Naive B cell (primary cell): Measurements from ENCODE around the gene IL22RA2. TPM values are rescaled to one million over a fixed set of nuclear protein-coding genes. Genes with fewer than 3 reads are reported as not detected.

Source experiments
- ATAC-seq, 2 donors: fragments of 150-1000 bp; cut with Tn5 transposase; 2 replicates each; pipeline ENCODE4 v1.10.0; 2021; ENCODE audit warnings: low read depth in 2 of 2, mild to moderate bottlenecking in 2 of 2, moderate library complexity in 2 of 2
- DNase-seq: peaks from one replicate; pipeline ENCODE4 v3.0.0; 2022
- H3K27ac Mint-ChIP-seq, 6 donors: one replicate each; pipeline ENCODE4 v1.8.0; 2020 to 2022; ENCODE audit warnings: mild to moderate bottlenecking in 6 of 6, mixed read lengths in 6 of 6, moderate library complexity in 5 of 6, inconsistent platforms in 2 of 6
- H3K27me3 Mint-ChIP-seq, 3 donors: one replicate each; pipeline ENCODE4 v1.8.0; 2021 to 2022; ENCODE audit warnings: mixed read lengths in 3 of 3, mild to moderate bottlenecking in 1 of 3
- H3K36me3 Mint-ChIP-seq, 2 donors: one replicate each; pipeline ENCODE4 v1.8.0; 2020 to 2022; ENCODE audit warnings: mixed read lengths in 2 of 2, inconsistent platforms in 1 of 2, mild to moderate bottlenecking in 1 of 2
- H3K4me1 Mint-ChIP-seq, 3 donors: one replicate each; pipeline ENCODE4 v1.8.0; 2020 to 2022; ENCODE audit warnings: mixed read lengths in 3 of 3, inconsistent platforms in 1 of 3, mild to moderate bottlenecking in 1 of 3, moderate library complexity in 1 of 3
- H3K4me3 Mint-ChIP-seq, 8 donors: one replicate each; pipeline ENCODE4 v1.8.0; 2020 to 2022; ENCODE audit warnings: mild to moderate bottlenecking in 8 of 8, mixed read lengths in 8 of 8, moderate library complexity in 8 of 8, inconsistent platforms in 2 of 8
- H3K9me3 Mint-ChIP-seq, 7 donors: one replicate each; pipeline ENCODE4 v1.8.0; 2020 to 2022; ENCODE audit warnings: mixed read lengths in 7 of 7, mild to moderate bottlenecking in 5 of 7, inconsistent platforms in 2 of 7, moderate library complexity in 1 of 7
- polyA plus RNA-seq, 6 donors: library from polyadenylated mRNA; unstranded; fragments of 300-500 nt; fragmentation: Illumina TruSeq; gene quantifications; one replicate each; pipeline ENCODE4 v1.2.3, GENCODE V29; 2021; ENCODE audit warnings: low read depth in 6 of 6

The IL22RA2 gene
- polyA plus RNA-seq, 6 donors from 2014 or later, result not detected

GRCh38 chr6:137191670-137192069, 18.2 kb upstream of the IL22RA2 start:
- H3K9me3 Mint-ChIP-seq, result peaks cover 0 to 25% (median 10%) of the 10 kb centered on the region in 7 donors
- H3K27ac Mint-ChIP-seq, result no peak overlapping the region
- peaks cover 9 to 19% (median 18%) of the 10 kb centered on the region in 3 donors for H3K4me1 Mint-ChIP-seq
- no peak for DNase-seq
- no peak overlapping the region for H3K4me3 Mint-ChIP-seq
- H3K27me3 Mint-ChIP-seq, result no peaks in the 10 kb centered on the region
- ATAC-seq, result no peak
- H3K36me3 Mint-ChIP-seq, result no peaks in the 10 kb centered on the region

DNA sequence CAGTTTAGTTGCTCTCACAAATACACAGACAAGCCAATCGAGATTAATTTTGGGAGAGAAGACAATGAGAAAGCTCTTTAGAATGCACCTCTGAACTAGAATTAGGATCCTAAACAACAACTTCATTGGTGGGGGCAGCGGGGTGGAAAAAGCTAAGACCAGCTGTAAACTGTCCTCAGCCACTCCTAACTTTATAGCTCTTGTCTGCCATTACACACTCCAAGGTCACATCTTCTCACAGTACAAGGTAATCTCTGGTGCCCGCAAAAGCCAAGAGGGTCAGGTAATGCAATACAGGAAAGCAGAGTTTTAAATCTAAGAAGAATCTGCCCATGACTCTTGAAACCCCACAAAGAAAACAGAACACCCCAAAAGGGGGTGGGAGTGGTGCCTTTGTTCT, 17.8 kb upstream of the IL22RA2 start:
- ATAC-seq (no peak), DNase-seq (no peak)
- Mint-ChIP-seq H3K4me3 (no peak overlapping the region), H3K9me3 (peaks cover 0 to 28% (median 14%) of the 10 kb centered on the region in 7 donors), H3K27me3 (no peaks in the 10 kb centered on the region), H3K27ac (peak overlapping the region in 1 of 6 donors; percentile 20), H3K36me3 (no peaks in the 10 kb centered on the region), H3K4me1 (peaks cover 8 to 15% (median 14%) of the 10 kb centered on the region in 3 donors)

GRCh38 chr6:137190583-137191094, 17.2 kb upstream of the IL22RA2 start:
- Mint-ChIP-seq H3K27me3 (no peaks in the 10 kb centered on the region), H3K36me3 (no peaks in the 10 kb centered on the region), H3K27ac (peak overlapping the region in 1 of 6 donors; percentile 20), H3K9me3 (peaks cover 0 to 33% (median 14%) of the 10 kb centered on the region in 7 donors), H3K4me3 (no peak overlapping the region), H3K4me1 (peaks cover 2 to 9% (median 8%) of the 10 kb centered on the region in 3 donors)
- no peak for ATAC-seq
- DNase-seq, result no peak

DNA sequence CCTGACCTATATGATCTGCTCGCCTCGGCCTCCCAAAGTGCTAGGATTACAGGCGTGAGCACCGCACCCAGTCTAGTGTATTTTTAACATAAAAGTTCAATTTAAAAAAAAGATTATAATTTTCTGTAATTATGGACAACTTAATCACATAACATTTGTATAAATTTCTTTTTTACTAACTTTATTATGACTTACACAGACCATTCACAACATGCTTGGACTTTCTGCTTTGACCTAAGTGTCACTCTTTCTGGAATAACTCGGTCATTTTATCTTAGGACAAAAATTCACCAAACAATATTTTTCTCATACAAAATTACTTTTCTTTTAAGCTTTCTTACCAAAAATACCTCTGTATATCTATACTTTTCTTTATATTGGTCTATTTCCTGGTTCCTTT, 15.4 kb upstream of the IL22RA2 start:
- ATAC-seq (no peak), DNase-seq (no peak)
- Mint-ChIP-seq H3K4me1 (peaks cover 0 to 3% (median 0%) of the 10 kb centered on the region in 3 donors), H3K27ac (no peak overlapping the region), H3K27me3 (no peaks in the 10 kb centered on the region), H3K9me3 (peaks cover 0 to 47% (median 25%) of the 10 kb centered on the region in 7 donors), H3K36me3 (peaks cover 0 to 1% of the 10 kb centered on the region in 2 donors), H3K4me3 (no peak overlapping the region)

DNA sequence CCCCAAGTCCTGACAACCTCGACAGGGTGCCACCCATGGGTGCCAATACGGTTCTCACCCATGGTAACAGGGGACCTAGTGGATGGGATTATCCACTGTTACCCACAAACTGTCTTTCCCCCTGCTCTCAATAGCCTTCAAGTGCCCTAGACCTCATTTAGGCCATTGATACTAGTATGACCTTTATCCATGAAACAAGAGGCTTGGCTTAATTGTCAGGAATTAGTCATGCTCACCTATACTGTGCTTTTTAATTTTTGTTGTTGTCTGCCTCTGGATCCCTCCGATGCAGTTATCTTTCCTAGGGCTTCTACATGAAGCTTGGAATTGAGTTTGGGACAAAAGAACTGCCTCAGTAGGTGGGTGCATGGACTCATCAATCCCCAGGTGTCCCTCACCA, 11.8 kb upstream of the IL22RA2 start:
- H3K4me1 Mint-ChIP-seq, result no peaks in the 10 kb centered on the region
- no peak for DNase-seq
- peaks cover 8 to 10% of the 10 kb centered on the region in 2 donors for H3K36me3 Mint-ChIP-seq
- H3K27me3 Mint-ChIP-seq, result no peaks in the 10 kb centered on the region
- no peak for ATAC-seq
- peaks cover 5 to 72% (median 51%) of the 10 kb centered on the region in 7 donors for H3K9me3 Mint-ChIP-seq
- no peak overlapping the region for H3K27ac Mint-ChIP-seq
- H3K4me3 Mint-ChIP-seq, result no peak overlapping the region

- Mint-ChIP-seq H3K27me3 (no peaks in the 10 kb centered on the region), H3K4me3 (no peak overlapping the region), H3K9me3 (peaks cover 9 to 84% (median 53%) of the 10 kb centered on the region in 7 donors), H3K27ac (no peak overlapping the region), H3K4me1 (peaks cover 0 to 13% (median 12%) of the 10 kb centered on the region in 3 donors), H3K36me3 (peaks cover 10 to 16% of the 10 kb centered on the region in 2 donors)
- no peak for DNase-seq
- no peak for ATAC-seq
Observed at GRCh38 chr6:137182654-137183073, 9.2 kb upstream of the IL22RA2 start.

GRCh38 chr6:137181891-137182653, 8.6 kb upstream of the IL22RA2 start:
- Mint-ChIP-seq H3K36me3 (peaks cover 10 to 16% of the 10 kb centered on the region in 2 donors), H3K4me3 (no peak overlapping the region), H3K27ac (no peak overlapping the region), H3K27me3 (no peaks in the 10 kb centered on the region), H3K4me1 (peaks cover 5 to 19% (median 18%) of the 10 kb centered on the region in 3 donors), H3K9me3 (peaks cover 12 to 83% (median 55%) of the 10 kb centered on the region in 7 donors)
- DNase-seq (no peak), ATAC-seq (no peak)

GRCh38 chr6:137177611-137178010, 4.2 kb upstream of the IL22RA2 start:
- ATAC-seq, result no peak
- Mint-ChIP-seq H3K9me3 (peaks cover 8 to 45% (median 27%) of the 10 kb centered on the region in 7 donors), H3K4me1 (peaks cover 25 to 56% (median 53%) of the 10 kb centered on the region in 3 donors), H3K27me3 (no peaks in the 10 kb centered on the region), H3K36me3 (peaks cover 5 to 16% of the 10 kb centered on the region in 2 donors), H3K27ac (peak overlapping the region in 3 of 6 donors; percentile 24 to 60 (median 33)), H3K4me3 (peak overlapping the region in 7 of 8 donors; percentile 41 to 86 (median 53))
- no peak for DNase-seq

DNA sequence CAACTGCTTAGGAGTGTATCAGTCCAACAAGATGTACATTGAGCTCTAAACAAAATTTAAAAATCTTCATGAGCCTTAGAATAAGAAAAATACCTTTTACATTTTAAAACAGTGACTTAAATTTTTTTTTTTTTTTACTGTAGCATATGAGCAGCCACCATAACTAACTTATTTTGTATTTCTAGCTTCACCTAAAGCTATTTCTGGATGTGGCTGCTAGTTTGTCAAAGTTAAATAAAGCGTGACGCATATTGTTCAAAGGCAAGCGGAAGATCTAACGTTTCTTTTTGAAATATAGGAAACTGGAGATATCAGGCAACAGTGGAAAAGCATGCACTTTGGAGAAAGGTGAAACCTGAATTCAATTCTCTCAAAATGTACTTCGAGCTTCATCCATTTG, 3.3 kb upstream of the IL22RA2 start:
- ATAC-seq (peak in 1 of 2 donors; percentile 17), DNase-seq (no peak)
- Mint-ChIP-seq H3K4me3 (peak overlapping the region in 7 of 8 donors; percentile 6 to 77 (median 53)), H3K27me3 (no peaks in the 10 kb centered on the region), H3K27ac (peak overlapping the region in 3 of 6 donors; percentile 18 to 72 (median 53)), H3K9me3 (peaks cover 8 to 36% (median 18%) of the 10 kb centered on the region in 7 donors), H3K36me3 (peaks cover 5 to 16% of the 10 kb centered on the region in 2 donors), H3K4me1 (peaks cover 34 to 65% (median 62%) of the 10 kb centered on the region in 3 donors)

DNA sequence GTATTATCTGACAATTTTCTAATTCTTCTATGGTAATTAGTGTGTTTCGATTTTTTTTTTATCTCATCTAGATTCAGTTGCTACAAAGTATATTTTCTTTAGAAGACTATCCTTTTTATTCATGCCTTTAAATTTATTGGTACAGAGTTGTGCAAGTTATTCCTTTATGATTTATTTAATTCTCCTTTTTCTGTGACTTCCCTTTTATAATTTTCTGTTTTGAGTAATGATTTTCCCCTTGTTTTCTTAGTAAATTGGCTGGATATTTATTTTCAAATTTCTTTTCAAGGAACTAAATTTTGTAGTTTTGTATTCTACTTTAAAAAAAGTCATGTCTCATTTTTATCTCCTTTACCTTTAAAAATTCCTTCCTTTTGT, 2.4 kb upstream of the IL22RA2 start:
- peak overlapping the region in 3 of 6 donors; percentile 11 to 76 (median 53) for H3K27ac Mint-ChIP-seq
- H3K27me3 Mint-ChIP-seq, result no peaks in the 10 kb centered on the region
- no peak for DNase-seq
- peaks cover 40 to 74% (median 71%) of the 10 kb centered on the region in 3 donors for H3K4me1 Mint-ChIP-seq
- H3K4me3 Mint-ChIP-seq, result peak overlapping the region in 5 of 8 donors; percentile 8 to 77 (median 29)
- H3K9me3 Mint-ChIP-seq, result peaks cover 8 to 29% (median 14%) of the 10 kb centered on the region in 7 donors
- peaks cover 4 to 12% of the 10 kb centered on the region in 2 donors for H3K36me3 Mint-ChIP-seq
- no peak for ATAC-seq

DNA sequence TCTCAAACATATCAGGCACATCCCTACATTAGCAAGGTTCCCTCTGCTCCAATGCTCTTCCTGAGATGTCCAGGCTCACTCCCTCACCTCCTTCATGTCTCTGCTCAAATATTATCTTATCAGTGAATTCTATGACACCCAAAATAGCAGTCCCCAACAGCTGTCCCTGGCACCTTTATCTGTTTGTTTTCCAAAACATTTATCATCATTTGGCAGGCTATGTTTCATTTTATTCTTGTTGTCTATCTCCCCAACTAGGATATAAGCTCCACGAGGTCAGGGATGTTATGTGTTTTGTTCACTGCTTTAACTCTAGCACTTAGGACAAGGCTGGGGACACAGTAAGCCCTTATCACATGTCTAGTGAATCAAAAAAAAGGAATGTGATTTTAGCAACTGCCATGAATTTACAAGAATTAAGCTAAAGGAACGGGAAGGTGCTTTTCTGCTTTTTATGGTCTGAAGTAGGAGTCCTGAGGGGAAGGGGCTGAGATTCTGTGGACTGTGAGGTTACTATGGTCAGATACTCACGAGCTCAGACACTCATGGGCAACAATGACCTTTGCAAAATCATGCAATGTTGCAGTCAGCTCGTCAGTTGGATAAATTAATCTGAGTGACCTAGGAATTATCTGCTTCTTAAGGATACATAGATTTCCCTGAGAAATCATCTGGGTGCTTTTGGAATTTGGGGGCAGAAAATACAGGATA, 1.9 kb upstream of the IL22RA2 start:
- Mint-ChIP-seq H3K27me3 (no peaks in the 10 kb centered on the region), H3K27ac (peak overlapping the region in 5 of 6 donors; percentile 6 to 83 (median 18)), H3K36me3 (peaks cover 0 to 8% of the 10 kb centered on the region in 2 donors), H3K4me1 (peaks cover 46 to 79% (median 76%) of the 10 kb centered on the region in 3 donors), H3K4me3 (peak overlapping the region in 3 of 8 donors; percentile 9 to 78 (median 77)), H3K9me3 (peaks cover 5 to 23% (median 11%) of the 10 kb centered on the region in 7 donors)
- no peak for DNase-seq
- no peak for ATAC-seq

GRCh38 chr6:137172734-137173431, 561 bp downstream of the IL22RA2 start:
- Mint-ChIP-seq H3K27ac (peak overlapping the region; percentile 91 to 98 (median 96)), H3K4me1 (peaks cover 51 to 90% (median 82%) of the 10 kb centered on the region in 3 donors)

More at GRCh38 chr6:137172734-137173431, 561 bp downstream of the IL22RA2 start:
- DNase-seq, result no peak
- no peaks in the 10 kb centered on the region for H3K36me3 Mint-ChIP-seq
- H3K27me3 Mint-ChIP-seq, result no peaks in the 10 kb centered on the region
- no peak for ATAC-seq
- peaks cover 0 to 10% (median 6%) of the 10 kb centered on the region in 7 donors for H3K9me3 Mint-ChIP-seq
- H3K4me3 Mint-ChIP-seq, result peak overlapping the region in 7 of 8 donors; percentile 11 to 83 (median 70)
